Parathyroid adenoma (tissue), 2 donors: ENCODE data around the gene PTPRT.

Source experiments
- H2AFZ ChIP-seq: fragments of 300-600 bp; sonication (generic); one replicate; pipeline ENCODE4 v1.7.0; 2017; ENCODE audit warnings: antibody characterized with exemption, mild to moderate bottlenecking
- H3K27ac ChIP-seq: fragments of 300-600 bp; sonication (generic); one replicate; pipeline ENCODE4 v1.7.0; 2017
- H3K27me3 ChIP-seq: fragments of 300-600 bp; sonication (generic); one replicate; pipeline ENCODE4 v1.7.0; 2017; ENCODE audit warnings: low read length; ENCODE audit not compliant: control insufficient read depth, insufficient read depth
- H3K36me3 ChIP-seq: fragments of 300-600 bp; sonication (generic); one replicate; pipeline ENCODE4 v1.7.0; 2017; ENCODE audit warnings: low read length; ENCODE audit not compliant: control insufficient read depth, insufficient read depth
- H3K4me1 ChIP-seq: fragments of 300-600 bp; sonication (generic); one replicate; pipeline ENCODE4 v1.7.0; 2017; ENCODE audit warnings: control low read depth
- H3K4me2 ChIP-seq: fragments of 300-600 bp; sonication (generic); one replicate; pipeline ENCODE4 v1.7.0; 2017; ENCODE audit warnings: low read length
- H3K4me3 ChIP-seq: fragments of 300-600 bp; sonication (generic); one replicate; pipeline ENCODE4 v1.7.0; 2017; ENCODE audit warnings: low read depth, low read length
- H3K79me2 ChIP-seq: fragments of 300-600 bp; sonication (generic); one replicate; pipeline ENCODE4 v1.7.0; 2017; ENCODE audit warnings: control low read depth
- H3K9ac ChIP-seq: fragments of 300-600 bp; sonication (generic); one replicate; pipeline ENCODE4 v1.7.0; 2017; ENCODE audit warnings: mild to moderate bottlenecking
- H3K9me3 ChIP-seq: fragments of 300-600 bp; sonication (generic); one replicate; pipeline ENCODE4 v1.7.0; 2017; ENCODE audit warnings: low read length; ENCODE audit not compliant: control insufficient read depth
- TF ChIP-seq, protein P1 (sequence below): fragments of 300-600 bp; sonication (generic); IDR thresholded peaks from one replicate; pipeline ENCODE4 v1.7.0; 2017; ENCODE audit warnings: antibody characterized with exemption, mild to moderate bottlenecking
- donor health status: primary hyperparathyroidism.

Gene PTPRT

GRCh38 chr20:42739683-42740082 is 450.0 kb downstream of the PTPRT start:
- no peak overlapping the region for H3K9ac ChIP-seq
- no peaks in the 10 kb centered on the region for H3K27me3 ChIP-seq
- H3K27ac ChIP-seq = no peak overlapping the region
- no peak overlapping the region for H2AFZ ChIP-seq
- H3K9me3 ChIP-seq = no peaks in the 10 kb centered on the region
- H3K79me2 ChIP-seq = no peaks in the 10 kb centered on the region
- no peak overlapping the region for H3K4me3 ChIP-seq
- TF ChIP-seq, protein P1, sequence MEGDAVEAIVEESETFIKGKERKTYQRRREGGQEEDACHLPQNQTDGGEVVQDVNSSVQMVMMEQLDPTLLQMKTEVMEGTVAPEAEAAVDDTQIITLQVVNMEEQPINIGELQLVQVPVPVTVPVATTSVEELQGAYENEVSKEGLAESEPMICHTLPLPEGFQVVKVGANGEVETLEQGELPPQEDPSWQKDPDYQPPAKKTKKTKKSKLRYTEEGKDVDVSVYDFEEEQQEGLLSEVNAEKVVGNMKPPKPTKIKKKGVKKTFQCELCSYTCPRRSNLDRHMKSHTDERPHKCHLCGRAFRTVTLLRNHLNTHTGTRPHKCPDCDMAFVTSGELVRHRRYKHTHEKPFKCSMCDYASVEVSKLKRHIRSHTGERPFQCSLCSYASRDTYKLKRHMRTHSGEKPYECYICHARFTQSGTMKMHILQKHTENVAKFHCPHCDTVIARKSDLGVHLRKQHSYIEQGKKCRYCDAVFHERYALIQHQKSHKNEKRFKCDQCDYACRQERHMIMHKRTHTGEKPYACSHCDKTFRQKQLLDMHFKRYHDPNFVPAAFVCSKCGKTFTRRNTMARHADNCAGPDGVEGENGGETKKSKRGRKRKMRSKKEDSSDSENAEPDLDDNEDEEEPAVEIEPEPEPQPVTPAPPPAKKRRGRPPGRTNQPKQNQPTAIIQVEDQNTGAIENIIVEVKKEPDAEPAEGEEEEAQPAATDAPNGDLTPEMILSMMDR = no peak
- H3K4me2 ChIP-seq = no peak overlapping the region
- peaks cover 7% of the 10 kb centered on the region for H3K4me1 ChIP-seq
- H3K36me3 ChIP-seq = no peaks in the 10 kb centered on the region

- Histone ChIP-seq H3K27ac (no peak overlapping the region), H3K4me1 (peaks cover 11% of the 10 kb centered on the region), H3K79me2 (no peaks in the 10 kb centered on the region), H3K36me3 (no peaks in the 10 kb centered on the region), H3K9ac (no peak overlapping the region), H2AFZ (no peak overlapping the region), H3K9me3 (no peaks in the 10 kb centered on the region), H3K27me3 (no peaks in the 10 kb centered on the region), H3K4me2 (no peak overlapping the region), H3K4me3 (no peak overlapping the region)
- TF ChIP-seq, protein P1 = no peak
Measured at GRCh38 chr20:42735539-42735938, 454.2 kb downstream of the PTPRT start.

DNA sequence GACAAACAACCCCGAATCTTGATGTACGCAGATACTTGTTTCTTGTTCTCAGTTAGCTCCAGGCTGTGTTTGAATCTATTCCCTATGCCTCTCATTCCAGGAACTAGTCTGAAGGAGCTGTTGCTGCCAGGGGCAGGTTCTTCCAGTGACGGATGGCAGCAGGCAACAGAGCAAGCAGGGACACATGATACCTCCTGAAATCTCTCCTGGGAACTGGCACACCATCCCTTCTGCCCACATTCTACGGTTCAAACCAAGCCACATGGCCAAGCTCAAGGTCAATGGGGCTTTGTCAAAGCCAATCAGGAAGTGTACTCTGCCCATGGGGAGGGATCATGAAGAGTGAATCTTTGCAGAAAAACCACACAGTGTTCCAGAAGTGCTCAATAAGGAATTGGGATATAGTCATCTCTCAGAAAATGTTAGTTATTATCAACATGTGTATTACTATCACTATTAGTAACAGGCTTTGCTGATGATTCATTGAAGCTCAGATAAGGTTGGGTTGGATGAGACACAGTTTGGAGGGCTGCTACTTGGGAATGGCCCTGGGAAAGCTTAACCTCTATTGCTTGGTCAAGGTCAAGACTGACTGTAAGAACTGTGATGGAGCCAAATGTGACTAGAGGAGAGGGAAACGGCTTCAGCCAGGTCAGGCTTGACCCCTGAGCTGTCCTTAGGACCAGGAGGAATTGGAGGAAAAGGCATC is 454.9 kb downstream of the PTPRT start:
- Histone ChIP-seq H3K79me2 (no peaks in the 10 kb centered on the region), H3K9ac (no peak overlapping the region), H3K27me3 (no peaks in the 10 kb centered on the region), H3K4me1 (peaks cover 11% of the 10 kb centered on the region), H3K9me3 (no peaks in the 10 kb centered on the region), H3K4me2 (no peak overlapping the region), H2AFZ (peak overlapping the region; percentile 4), H3K36me3 (no peaks in the 10 kb centered on the region), H3K27ac (peak overlapping the region; percentile 3), H3K4me3 (no peak overlapping the region)
- TF ChIP-seq, protein P1 = no peak

GRCh38 chr20:42721923-42722322 is 467.8 kb downstream of the PTPRT start:
- Histone ChIP-seq H3K4me3 (no peak overlapping the region), H3K79me2 (no peaks in the 10 kb centered on the region), H3K9me3 (no peaks in the 10 kb centered on the region), H3K9ac (no peak overlapping the region), H3K36me3 (no peaks in the 10 kb centered on the region), H2AFZ (no peak overlapping the region), H3K4me1 (no peaks in the 10 kb centered on the region), H3K27me3 (no peaks in the 10 kb centered on the region), H3K4me2 (no peak overlapping the region), H3K27ac (no peak overlapping the region)
- TF ChIP-seq, protein P1 = no peak
